K562 (cell line): Measurements from ENCODE around the gene YKT6. TPM values are rescaled to one million over a fixed set of nuclear protein-coding genes. Genes with fewer than 3 reads are reported as not detected.
A peak's percentile ranks its signal among the peaks of the same experiment; 100 is the strongest.

Experiments
- DEAF1 ChIP-seq: fragments of 450-650 bp; formaldehyde crosslinking; IDR thresholded peaks from 2 replicates; pipeline ENCODE4 v1.4.0; 2020; ENCODE audit warnings: mild to moderate bottlenecking, moderate library complexity
- FOXP4 ChIP-seq: sonication (generic); formaldehyde crosslinking; IDR thresholded peaks from 2 replicates; pipeline ENCODE4 v1.8.0; 2022; ENCODE audit warnings: mild to moderate bottlenecking, missing genetic modification reagents, borderline replicate concordance
- HCFC1 ChIP-seq: IDR thresholded peaks from 2 replicates; pipeline ENCODE4 v1.6.1; 2012; ENCODE audit warnings: low read depth, low read length, improper control_type of control experiment
- IRF2 ChIP-seq: sonication (generic); formaldehyde crosslinking; IDR thresholded peaks from 2 replicates; pipeline ENCODE4 v1.8.1; 2022; ENCODE audit warnings: mild to moderate bottlenecking, missing genetic modification reagents
- MLLT1 ChIP-seq, 2 experiments: fragments of 450-650 bp; IDR thresholded peaks; 2 replicates each; pipeline ENCODE4 v1.6.1; 2016
- MTA2 ChIP-seq: fragments of 450-650 bp; IDR thresholded peaks from 2 replicates; pipeline ENCODE4 v1.6.1; 2016; ENCODE audit warnings: low read depth
- NCOA4 ChIP-seq: fragments of 450-650 bp; IDR thresholded peaks from 2 replicates; pipeline ENCODE4 v1.6.1; 2018; ENCODE audit warnings: mild to moderate bottlenecking; ENCODE audit not compliant: partially characterized antibody
- RREB1 ChIP-seq: fragments of 250-450 bp; sonication (Bioruptor Pico); IDR thresholded peaks from 2 replicates; pipeline ENCODE4 v1.4.0; 2020
- SIX5 ChIP-seq, 2 experiments: IDR thresholded peaks; 2 replicates each; pipeline ENCODE4 v1.6.1; 2011; ENCODE audit warnings: low read length in 2 of 2, borderline replicate concordance in 1 of 2, low read depth in 1 of 2, mild to moderate bottlenecking in 1 of 2, moderate library complexity in 1 of 2; ENCODE audit not compliant: insufficient read depth in 1 of 2
- SMC3 ChIP-seq: conservative IDR thresholded peaks from 2 replicates; pipeline ENCODE4 v1.6.1; 2011; ENCODE audit warnings: low read depth, low read length, improper control_type of control experiment; ENCODE audit not compliant: insufficient read depth
- TCFL5 ChIP-seq: fragments of 250-450 bp; sonication (Bioruptor Pico); conservative IDR thresholded peaks from 2 replicates; pipeline ENCODE4 v1.6.1; 2021; ENCODE audit warnings: mild to moderate bottlenecking, moderate library complexity, matching md5 sums
- ZHX1 ChIP-seq: fragments of 150-350 bp; conservative IDR thresholded peaks from 2 replicates; pipeline ENCODE4 v1.6.1; 2014; ENCODE audit warnings: low read length
- ZNF175 ChIP-seq: fragments of 200-800 bp; sonication (Bioruptor generic); IDR thresholded peaks from 2 replicates; pipeline ENCODE4 v1.6.1; 2016; ENCODE audit warnings: low read depth, mild to moderate bottlenecking, missing genetic modification characterization, missing compliant biosample characterization
- ZNF224 ChIP-seq: sonication (generic); formaldehyde crosslinking; IDR thresholded peaks from 2 replicates; pipeline ENCODE4 v1.8.0; 2022; ENCODE audit warnings: mild to moderate bottlenecking, missing genetic modification reagents
- polyA plus RNA-seq, 8 experiments: library from polyadenylated mRNA; depleted of rRNA in 4 of 8; stranded (reverse) in 5 of 8; unstranded in 3 of 8; fragments of >200 nt; fragmentation: Nextera tagmentation in 2 of 8; fragmentation: Illumina TruSeq in 1 of 8; extraction: Ambion mirVana in 2 of 8; extraction: Trizol in 1 of 8; gene quantifications; 2 replicates each; pipeline versions ENCODE4 v1.2.1 to v1.2.3, GENCODE V29; 2011 to 2014; ENCODE audit warnings: inconsistent platforms in 1 of 8, missing spikeins in 1 of 8
- total RNA-seq, 7 experiments: library from RNA; depleted of rRNA in 6 of 7; stranded (reverse); fragments of >200 nt in 6 of 7; fragmentation: Illumina TruSeq in 2 of 7; extraction: Trizol in 2 of 7; gene quantifications; 2 replicates each; pipeline versions ENCODE4 v1.2.1 to v1.2.3, GENCODE V29; 2011 to 2021; ENCODE audit warnings: low replicate concordance in 1 of 7

The YKT6 gene
- total and polyA plus RNA-seq, 9 of the 15 experiments (the other 6 are each of a cell fraction or from before 2014, with no cell fraction given) = 1.6 to 90.6 (median 75.1) TPM

- TF ChIP-seq DEAF1 (CRISPR knock-in tag) (peak; percentile 66), ZNF175 (no peak), FOXP4 (no peak), ZNF224 (CRISPR knock-in tag) (no peak), SIX5 (IDR thresholded peaks at IDR 0.05; ENCODE audit: borderline replicate concordance in 1 of 2, insufficient read depth in 1 of 2, low read depth in 1 of 2, low read length in 2 of 2) (no peak), IRF2 (CRISPR knock-in tag) (no peak), MTA2 (no peak), SMC3 (peak; percentile 66), MLLT1 (IDR thresholded peaks at IDR 0.05) (no peak), RREB1 (CRISPR knock-in tag) (no peak), NCOA4 (no peak), TCFL5 (no peak), ZHX1 (no peak), HCFC1 (no peak)
Observed at GRCh38 chr7:44196450-44196872, 4.3 kb upstream of the YKT6 start (continued).
